DND-41 (cell line): ENCODE results near the gene FGF18.

Experiments used
- EZH2 ChIP-seq: IDR thresholded peaks from 3 replicates; pipeline ENCODE4 v1.6.1; 2012; ENCODE audit warnings: borderline replicate concordance, low read depth, mild to moderate bottlenecking, moderate library complexity, low read length, inconsistent platforms; ENCODE audit not compliant: severe bottlenecking
- TF ChIP-seq, protein P1 (sequence below): IDR thresholded peaks from 2 replicates; pipeline ENCODE4 v1.5.1; 2012; ENCODE audit warnings: borderline replicate concordance, low read length, moderate library complexity, mild to moderate bottlenecking; ENCODE audit not compliant: poor library complexity, severe bottlenecking; ENCODE audit errors: extremely low read depth

DNA sequence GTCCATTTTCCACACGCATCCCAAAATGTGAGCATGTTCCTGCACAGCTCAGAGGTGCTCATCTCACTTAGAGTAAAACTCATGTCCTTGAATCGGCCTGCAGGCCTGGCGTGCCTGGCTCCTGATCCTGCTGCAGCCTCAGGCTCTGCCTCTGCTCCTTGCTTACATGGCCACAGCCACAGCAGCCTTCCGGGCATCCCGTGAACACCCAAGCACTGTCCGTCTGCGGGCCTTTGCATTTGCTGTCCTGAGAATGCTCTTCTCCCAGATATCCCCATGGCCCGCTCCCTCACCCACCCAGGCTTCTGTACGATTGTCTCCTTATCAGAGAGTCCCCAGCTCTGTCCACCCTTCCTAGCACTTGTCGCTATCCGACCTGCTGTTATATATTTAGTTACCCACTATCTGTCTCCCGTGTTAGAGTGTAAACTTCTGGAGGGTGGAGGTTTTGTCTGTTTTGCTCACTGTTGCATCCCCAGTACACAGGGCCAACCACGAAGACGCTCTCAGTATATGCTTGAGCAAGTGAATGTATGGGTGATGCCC lies 21.9 kb downstream of the FGF18 start:
- TF ChIP-seq, protein P1, sequence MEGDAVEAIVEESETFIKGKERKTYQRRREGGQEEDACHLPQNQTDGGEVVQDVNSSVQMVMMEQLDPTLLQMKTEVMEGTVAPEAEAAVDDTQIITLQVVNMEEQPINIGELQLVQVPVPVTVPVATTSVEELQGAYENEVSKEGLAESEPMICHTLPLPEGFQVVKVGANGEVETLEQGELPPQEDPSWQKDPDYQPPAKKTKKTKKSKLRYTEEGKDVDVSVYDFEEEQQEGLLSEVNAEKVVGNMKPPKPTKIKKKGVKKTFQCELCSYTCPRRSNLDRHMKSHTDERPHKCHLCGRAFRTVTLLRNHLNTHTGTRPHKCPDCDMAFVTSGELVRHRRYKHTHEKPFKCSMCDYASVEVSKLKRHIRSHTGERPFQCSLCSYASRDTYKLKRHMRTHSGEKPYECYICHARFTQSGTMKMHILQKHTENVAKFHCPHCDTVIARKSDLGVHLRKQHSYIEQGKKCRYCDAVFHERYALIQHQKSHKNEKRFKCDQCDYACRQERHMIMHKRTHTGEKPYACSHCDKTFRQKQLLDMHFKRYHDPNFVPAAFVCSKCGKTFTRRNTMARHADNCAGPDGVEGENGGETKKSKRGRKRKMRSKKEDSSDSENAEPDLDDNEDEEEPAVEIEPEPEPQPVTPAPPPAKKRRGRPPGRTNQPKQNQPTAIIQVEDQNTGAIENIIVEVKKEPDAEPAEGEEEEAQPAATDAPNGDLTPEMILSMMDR = no peak
- no peak for TF ChIP-seq EZH2
